Eye (tissue), 1 donor: ENCODE measurements around the gene VN1R5.
A peak's percentile ranks its signal among the peaks of the same experiment; 100 is the strongest.
"Not testable (repeated sequence)": the region's sequence is repeated elsewhere in the genome, so short reads cannot be mapped to it uniquely, and the experiment has no call there.

Experiments used
- DNase-seq: peaks from one replicate; pipeline ENCODE4 v3.0.0-alpha.2; 2015

VN1R5 gene

DNA sequence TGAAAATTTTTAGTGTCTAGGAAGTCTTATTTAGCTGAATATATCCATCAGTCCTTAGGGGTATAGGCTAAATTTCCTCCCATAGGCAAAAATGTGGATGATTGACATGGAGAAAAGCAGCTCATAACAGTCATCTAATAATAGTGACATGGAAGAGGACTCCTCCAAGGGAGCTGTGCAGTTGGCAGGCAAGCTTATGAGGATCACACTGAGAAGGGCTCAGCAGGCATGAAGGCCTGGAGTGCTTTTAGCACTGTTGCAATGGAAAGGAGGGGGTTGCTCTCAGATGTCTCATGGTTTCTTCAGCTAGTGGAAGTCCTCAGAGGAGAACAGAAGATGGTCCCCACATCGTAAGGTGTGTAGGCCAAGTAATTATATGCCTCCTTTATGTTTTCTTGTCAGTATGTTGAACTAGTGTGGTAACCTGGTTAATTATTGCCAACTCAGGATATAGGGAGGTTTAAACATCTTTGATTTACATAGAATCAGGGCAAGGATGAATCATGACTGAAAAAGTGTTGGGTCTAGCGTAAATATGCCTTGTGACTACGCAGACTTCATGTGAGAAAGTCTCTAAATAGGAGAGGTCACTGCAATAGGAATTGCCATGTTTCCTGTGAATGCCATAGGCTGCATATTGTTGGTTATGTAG lies 18.9 kb downstream of the VN1R5 start:
- peak; percentile 8 for DNase-seq

DNA sequence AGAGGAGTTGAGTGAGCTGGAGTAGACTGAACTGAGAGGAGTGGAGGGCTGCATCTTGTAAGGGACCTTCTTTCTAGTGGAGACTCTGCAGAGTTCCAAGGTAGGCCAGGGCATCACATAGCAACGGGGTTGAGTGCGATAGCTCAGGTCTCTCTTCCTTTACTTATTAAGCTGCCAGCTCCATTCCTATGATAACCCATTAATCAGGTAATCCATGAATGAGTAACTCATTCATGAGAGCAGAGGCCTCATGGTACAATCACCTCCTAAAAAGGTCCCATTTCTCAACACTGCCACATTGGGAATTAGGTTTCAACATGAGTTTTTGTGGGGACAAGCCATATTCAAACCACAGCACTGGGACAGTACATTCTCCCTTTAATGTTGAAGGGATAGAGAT lies 21.3 kb downstream of the VN1R5 start:
- DNase-seq: no peak

DNA sequence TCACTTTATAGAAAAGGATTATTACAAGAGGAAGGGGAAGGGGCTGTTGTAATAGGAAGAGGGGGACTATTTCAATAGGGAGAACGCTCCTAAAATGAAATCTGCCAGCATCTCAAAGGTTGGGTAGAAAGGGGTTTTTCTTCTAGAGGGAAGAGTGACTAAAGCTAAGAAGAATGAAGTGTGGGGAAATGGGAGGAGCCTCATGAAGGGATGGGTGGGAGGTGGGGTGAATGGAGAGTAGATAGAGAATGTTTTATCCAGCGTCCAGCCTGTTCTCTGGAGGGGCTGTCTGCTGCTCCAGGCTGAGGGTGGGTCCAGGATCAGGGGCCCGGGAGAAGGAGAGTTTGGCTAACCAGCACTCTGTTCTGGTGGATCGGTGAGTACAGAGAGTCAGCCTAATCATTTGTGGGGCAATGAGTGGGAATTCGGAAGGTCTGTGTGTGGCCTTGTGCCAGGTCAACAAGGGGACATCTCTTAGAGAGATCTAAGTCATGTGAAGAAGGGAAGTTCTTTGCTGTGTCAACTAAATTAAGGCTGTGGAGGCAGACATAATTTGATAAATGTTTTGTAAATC lies 25.2 kb downstream of the VN1R5 start:
- DNase-seq: no peak

DNA sequence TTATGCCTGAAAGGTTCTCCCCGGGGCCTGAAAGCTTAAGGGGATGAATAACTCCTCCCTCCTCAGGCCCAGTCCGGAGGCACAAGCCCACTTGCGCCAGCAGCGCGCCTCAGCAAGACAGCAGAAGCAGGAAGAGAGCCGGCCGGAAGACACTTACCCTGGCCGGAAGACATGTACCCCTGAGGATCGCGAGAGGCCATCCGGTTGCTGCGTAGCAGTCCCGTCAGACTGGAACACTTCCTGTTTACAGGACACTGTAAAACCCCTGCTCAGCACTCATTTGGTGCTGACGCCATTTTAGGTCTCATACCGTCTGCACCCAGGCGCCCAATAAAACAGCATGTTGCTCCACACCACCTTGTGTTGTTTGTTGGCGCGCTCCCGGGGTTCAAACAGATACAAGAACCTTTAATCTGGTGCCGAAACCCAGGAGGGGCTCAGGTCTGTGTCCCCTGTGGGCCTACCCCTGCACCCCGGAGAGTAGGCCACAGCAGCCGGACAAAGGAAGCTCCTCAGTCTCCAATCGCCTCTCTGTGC lies 30.3 kb downstream of the VN1R5 start:
- DNase-seq: no peak

- no peak for DNase-seq
Observed at GRCh38 chr1:247287460-247287859, 31.6 kb downstream of the VN1R5 start.

DNA sequence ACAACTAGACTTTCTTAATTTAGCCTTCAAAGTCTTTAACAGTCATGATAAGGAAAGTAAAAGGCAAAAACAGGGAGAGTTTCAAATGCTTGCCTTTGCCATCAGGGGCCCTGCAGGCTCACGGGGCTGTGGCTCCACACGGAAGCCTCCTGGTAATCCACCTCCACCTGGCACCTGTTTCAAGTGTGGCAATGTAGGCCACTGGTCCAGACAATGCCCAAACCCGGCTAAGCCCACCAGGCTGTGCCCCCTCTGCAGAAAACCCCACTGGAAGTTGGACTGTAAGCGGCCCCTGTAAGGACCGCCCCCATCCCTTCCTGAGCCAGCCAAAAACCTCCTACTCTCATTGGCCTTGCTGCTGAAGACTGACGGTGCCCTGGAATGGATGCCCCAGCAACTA lies 32.5 kb downstream of the VN1R5 start:
- DNase-seq: no peak

GRCh38 chr1:247289274-247289892 lies 33.5 kb downstream of the VN1R5 start:
- not testable (repeated sequence) for DNase-seq

DNA sequence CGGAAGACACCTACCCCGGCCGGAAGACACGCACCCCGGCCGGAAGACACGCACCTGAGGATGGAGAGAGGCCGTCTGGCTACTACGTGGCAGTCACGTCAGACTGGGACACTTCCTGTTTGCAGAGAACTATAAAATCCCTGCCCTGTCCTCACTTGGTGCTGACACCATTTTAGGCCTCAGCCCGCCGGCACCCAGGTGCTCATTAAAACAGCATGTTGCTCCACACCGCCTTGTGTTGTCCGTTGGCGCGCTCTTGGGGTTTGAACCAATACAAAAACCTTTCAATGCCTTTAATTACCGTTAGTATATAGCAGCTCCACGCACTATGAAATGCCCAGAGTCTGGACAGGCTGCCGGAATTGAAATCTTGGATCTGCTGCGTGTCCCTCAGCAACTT lies 34.7 kb downstream of the VN1R5 start:
- DNase-seq: no peak

GRCh38 chr1:247291161-247291560 lies 35.3 kb downstream of the VN1R5 start:
- no peak for DNase-seq

- DNase-seq: no peak
Observed at GRCh38 chr1:247291833-247292561, 36.1 kb downstream of the VN1R5 start.

DNA sequence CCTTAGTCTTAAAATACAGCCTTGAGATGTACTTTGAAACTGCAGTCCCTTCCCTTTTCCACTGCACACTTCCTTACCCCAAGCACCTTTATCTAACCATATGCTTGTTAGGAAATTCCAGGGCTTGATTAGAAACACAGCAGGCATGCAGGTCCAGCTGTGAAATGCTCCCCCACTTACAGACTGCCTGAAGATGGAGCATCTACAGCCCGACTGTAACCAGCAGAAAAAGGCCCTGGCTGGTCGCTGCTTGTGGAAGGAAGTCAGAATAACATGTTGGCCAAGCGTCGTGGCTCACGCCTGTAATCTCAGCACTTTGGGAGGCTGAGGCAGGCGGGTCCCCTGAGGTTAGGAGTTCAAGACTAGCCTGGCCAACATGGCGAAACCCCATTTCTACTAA lies 37.2 kb downstream of the VN1R5 start:
- no peak for DNase-seq

GRCh38 chr1:247294282-247294681 lies 38.4 kb downstream of the VN1R5 start:
- DNase-seq: no peak

- DNase-seq: no peak
Observed at GRCh38 chr1:247295274-247295684, 39.4 kb downstream of the VN1R5 start.

- no peak for DNase-seq
Observed at GRCh38 chr1:247295746-247296145, 39.9 kb downstream of the VN1R5 start.

GRCh38 chr1:247296599-247297180 lies 40.8 kb downstream of the VN1R5 start:
- no peak for DNase-seq

DNA sequence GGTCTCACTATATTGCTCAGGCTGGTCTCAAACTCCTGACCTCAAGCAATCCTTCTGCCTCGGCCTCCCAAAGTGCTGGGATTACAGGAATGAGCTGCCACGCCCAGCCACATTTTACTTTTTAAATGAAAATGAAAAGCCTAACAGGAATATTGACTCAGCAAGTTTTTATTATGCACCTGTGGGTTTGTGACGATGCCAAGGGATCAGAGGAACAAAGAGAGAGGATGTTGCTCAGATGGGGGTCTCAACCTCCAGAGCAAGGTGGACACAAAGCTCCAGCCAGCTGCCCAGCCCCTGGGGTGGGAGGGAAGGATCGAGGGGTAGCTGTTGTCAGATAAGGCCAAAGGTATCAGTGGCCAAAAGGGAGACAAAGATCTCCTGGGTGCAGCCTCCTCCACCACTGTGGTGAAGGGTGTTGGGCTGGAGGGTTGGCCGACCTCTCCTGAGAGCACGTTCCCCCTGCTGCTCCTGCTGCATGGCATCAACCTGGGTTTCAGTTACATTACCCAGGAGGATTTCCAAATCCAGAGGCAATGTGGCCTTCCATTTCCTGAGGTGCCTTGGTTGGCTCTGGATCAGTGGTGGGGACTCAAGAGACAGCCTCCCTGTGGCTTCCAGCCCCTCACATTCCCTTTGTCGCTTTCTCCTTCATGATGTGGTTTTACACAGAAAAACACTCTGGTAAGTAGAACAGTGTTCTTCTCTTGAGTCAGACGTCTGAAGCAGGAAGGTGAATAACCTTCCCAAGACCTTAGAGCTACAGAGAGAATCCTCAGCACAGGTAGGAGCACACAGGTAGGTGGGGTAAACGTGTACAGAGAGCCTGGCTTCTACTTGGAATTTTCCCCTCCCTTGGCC lies 41.6 kb downstream of the VN1R5 start:
- DNase-seq: no peak

- DNase-seq: no peak
Observed at GRCh38 chr1:247298124-247298481, 42.2 kb downstream of the VN1R5 start.

DNA sequence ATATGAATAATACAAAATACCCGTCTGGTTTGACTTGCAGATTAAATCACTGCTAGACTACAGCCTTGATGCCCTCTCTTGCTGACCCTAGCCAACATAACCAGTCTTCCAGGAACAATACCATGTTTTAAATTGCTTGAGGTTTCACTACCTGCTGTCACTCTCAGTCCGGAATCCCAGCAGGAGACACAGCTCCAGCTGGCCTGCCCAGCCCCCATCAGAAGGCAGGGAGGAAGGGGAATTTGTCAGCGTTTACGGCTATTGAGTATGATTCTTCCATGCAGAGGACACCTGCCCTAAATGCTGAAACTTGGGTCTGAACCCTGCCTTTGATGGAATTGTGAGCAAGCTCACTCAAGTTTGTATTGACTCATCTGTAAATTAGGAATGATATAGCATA lies 42.8 kb downstream of the VN1R5 start:
- peak; percentile 31 for DNase-seq

DNA sequence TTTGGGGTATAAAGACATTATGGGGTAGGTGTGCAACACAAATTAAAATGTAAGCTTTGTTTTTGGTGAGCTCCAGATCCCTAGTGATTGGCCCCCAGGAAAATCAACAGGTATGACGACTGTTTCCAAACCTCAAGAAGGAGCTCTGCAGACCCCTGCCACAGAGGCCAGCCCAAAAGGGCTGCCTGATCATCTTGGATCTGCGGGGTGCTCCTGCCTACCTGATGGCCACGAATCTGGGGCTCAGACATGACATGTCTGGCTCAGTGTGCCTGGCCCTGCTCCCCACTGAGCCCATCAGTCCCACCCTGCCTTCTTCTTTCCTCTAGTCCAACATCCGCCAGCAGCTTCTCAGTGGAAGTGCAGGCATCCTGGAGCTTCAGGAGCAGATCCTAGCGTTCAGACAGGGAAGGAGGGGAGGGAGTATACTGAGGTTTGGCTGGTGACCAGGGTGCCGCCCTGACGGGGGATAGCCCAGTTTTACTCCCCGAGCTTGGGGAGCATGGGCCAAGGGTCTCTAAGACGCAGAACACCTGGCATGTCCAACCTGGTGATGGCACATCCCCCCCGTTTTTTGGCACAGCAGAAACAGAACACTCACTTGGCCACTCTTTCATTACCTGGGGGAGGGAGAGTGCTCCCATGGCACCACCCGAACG lies 44.0 kb downstream of the VN1R5 start:
- no peak for DNase-seq

DNA sequence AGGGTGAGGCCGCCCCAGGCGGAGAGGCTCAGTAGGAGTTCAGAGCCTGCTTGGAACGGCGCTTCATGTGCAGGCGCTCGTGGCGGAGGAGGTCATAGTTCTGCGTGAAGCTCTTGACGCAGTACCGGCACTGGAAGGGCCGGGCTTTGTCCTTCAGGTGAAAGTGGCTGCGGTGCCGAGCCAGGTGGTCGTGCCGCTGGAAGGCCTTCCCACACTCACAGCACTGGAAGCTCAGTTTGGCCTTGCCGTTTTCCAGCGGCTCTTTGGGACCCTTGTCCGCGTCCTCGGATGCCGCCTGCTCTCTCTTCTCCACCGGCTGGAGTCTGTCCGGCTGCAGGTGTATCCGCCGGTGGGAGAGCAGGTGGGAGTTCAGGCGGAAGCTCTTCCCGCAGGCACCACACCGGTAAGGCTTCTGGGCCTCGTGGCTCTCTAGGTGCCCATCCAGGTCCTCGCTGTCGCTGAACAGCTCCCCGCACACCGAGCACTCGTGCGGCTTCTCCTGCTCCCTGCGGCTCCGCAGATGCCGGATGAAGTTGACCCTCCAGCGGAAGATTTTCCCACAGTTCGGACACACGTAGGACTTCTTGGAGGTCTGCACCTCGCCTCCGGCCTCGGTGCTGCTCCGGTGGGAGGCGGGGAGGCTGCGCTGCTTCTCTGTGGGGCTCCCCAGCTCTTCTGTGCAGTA lies 44.8 kb downstream of the VN1R5 start:
- no peak for DNase-seq

DNA sequence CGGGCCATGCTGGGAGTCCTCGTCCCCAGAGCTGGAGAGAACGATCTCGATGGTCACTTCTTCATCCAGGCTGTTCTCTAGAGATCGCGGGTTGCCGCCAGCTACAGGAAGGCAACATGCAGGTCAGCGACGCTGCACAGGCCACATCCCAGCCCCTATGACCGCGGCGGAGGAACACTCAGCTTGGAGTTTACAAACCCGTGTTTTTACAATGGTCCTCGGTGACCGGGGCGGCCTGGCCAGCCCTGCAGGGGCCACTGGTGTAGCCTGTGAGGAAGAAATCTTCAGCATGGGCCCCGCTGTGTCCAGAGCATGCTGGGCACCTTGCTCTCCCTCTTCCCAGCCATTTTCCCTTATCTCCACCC lies 45.3 kb downstream of the VN1R5 start:
- no peak for DNase-seq
